Measurements from ENCODE around the gene SNRNP200.

- TF ChIP-seq POLR2A (IDR thresholded peaks at IDR 0.05; ENCODE audit: low read length): no peak
- TF ChIP-seq RAD21 (conservative IDR thresholded peaks at IDR 0.05 in 1 of 2, IDR thresholded peaks at IDR 0.05 in 1 of 2): no peak
- TF ChIP-seq TP53 (CRISPR knock-in tag; IDR thresholded peaks at IDR 0.05): no peak
- TF ChIP-seq CTCF (IDR thresholded peaks at IDR 0.05): no peak
- TF ChIP-seq HOXB5 (CRISPR knock-in tag; IDR thresholded peaks at IDR 0.05): no peak
- TF ChIP-seq CBX2 (IDR thresholded peaks at IDR 0.05; ENCODE audit: borderline replicate concordance, low read depth): no peak
- no peak for TF ChIP-seq ZFP36 (IDR thresholded peaks at IDR 0.05; ENCODE audit: borderline replicate concordance, partially characterized antibody)
- no peak for TF ChIP-seq EP300 (IDR thresholded peaks at IDR 0.05)
- no peak for TF ChIP-seq BHLHE40 (IDR thresholded peaks at IDR 0.05; ENCODE audit: low read depth, low read length)
- TF ChIP-seq, protein P1, sequence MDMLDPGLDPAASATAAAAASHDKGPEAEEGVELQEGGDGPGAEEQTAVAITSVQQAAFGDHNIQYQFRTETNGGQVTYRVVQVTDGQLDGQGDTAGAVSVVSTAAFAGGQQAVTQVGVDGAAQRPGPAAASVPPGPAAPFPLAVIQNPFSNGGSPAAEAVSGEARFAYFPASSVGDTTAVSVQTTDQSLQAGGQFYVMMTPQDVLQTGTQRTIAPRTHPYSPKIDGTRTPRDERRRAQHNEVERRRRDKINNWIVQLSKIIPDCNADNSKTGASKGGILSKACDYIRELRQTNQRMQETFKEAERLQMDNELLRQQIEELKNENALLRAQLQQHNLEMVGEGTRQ (IDR thresholded peaks at IDR 0.05): no peak
- no peak for TF ChIP-seq TFCP2L1 (CRISPR knock-in tag; IDR thresholded peaks at IDR 0.05)
- no peak for TF ChIP-seq HDAC2 (IDR thresholded peaks at IDR 0.05)
Observed at GRCh38 chr2:96296925-96297324, 8.4 kb downstream of the SNRNP200 start.

Data from A549 (cell line).